Endothelial cell of umbilical vein (primary cell): ENCODE data around the gene MEGF10. TPM values are rescaled to one million over a fixed set of nuclear protein-coding genes. Genes with fewer than 3 reads are reported as not detected.

Experiments
- BruUV-seq: library from RNA; stranded (reverse); fragments of 400-500 nt; replicated peaks from 2 replicates; lab custom pipeline; 2021; lab: Mats Ljungman, UMichigan
- CTCF ChIA-PET: fragments of 300-600, 350-600 bp; sonication (Branson Sonifier 250); formaldehyde crosslinking; loops from one replicate; lab custom pipeline; 2021; ENCODE audit warnings: antibody characterized with exemption, inconsistent platforms; lab: Charles Lee
- POLR2A ChIA-PET: fragments of 300-600, 350-600 bp; sonication (Branson Sonifier 250); formaldehyde crosslinking; loops from one replicate; lab custom pipeline; 2021; ENCODE audit warnings: antibody characterized with exemption, inconsistent platforms; lab: Charles Lee
- DNase-seq: peaks from one replicate; pipeline ENCODE4 v3.0.0-alpha.2; 2011; ENCODE audit warnings: low read depth, low spot score
- FAIRE-seq: peaks from 2 replicates; lab custom pipeline; 2011; peaks lifted over from hg19 to GRCh38; lab: Jason Lieb, UNC
- H2AFZ ChIP-seq: 2 replicates; pipeline ENCODE4 v1.6.0; 2012; ENCODE audit warnings: low read depth, low read length, control low read depth, inconsistent platforms
- H3K27ac ChIP-seq: 2 replicates; pipeline ENCODE4 v1.5.1; 2011; ENCODE audit warnings: low read depth, mild to moderate bottlenecking, control low read depth, low read length, moderate library complexity; ENCODE audit not compliant: insufficient read depth
- H3K27me3 ChIP-seq, 2 experiments: 2 replicates each; pipeline versions ENCODE4 v1.6.0 to v1.6.1; 2011; ENCODE audit warnings: low read length in 2 of 2, mixed read lengths in 1 of 2; ENCODE audit not compliant: control insufficient read depth in 2 of 2, insufficient read depth in 2 of 2
- H3K36me3 ChIP-seq, 2 experiments: 2 replicates in 1 of 2; 3 replicates in 1 of 2; pipeline ENCODE4 v1.5.1; 2011; ENCODE audit warnings: low read length in 2 of 2, mild to moderate bottlenecking in 1 of 2, moderate library complexity in 1 of 2; ENCODE audit not compliant: control insufficient read depth in 2 of 2, insufficient read depth in 2 of 2; ENCODE audit errors: extremely low read depth in 1 of 2
- H3K4me1 ChIP-seq: 3 replicates; pipeline ENCODE4 v1.5.1; 2011; ENCODE audit warnings: mild to moderate bottlenecking, low read length; ENCODE audit not compliant: control insufficient read depth, insufficient read depth; ENCODE audit errors: extremely low read depth
- H3K4me2 ChIP-seq: 2 replicates; pipeline ENCODE4 v1.6.1; 2011; ENCODE audit warnings: low read length, control low read depth, mixed read lengths; ENCODE audit not compliant: insufficient read depth
- H3K4me3 ChIP-seq, 3 experiments: fragments of 200-600 bp in 1 of 3; sonication (generic), shearing (Covaris generic) in 1 of 3; replicated peaks in 1 of 3; 2 replicates each; pipeline ENCODE4 v1.5.1; 2011 to 2016; ENCODE audit warnings: control low read depth in 3 of 3, low read length in 3 of 3, mild to moderate bottlenecking in 2 of 3, inconsistent platforms in 1 of 3, low read depth in 1 of 3, moderate library complexity in 1 of 3; ENCODE audit not compliant: insufficient read depth in 1 of 3
- H3K79me2 ChIP-seq: 2 replicates; pipeline ENCODE4 v1.6.0; 2012; ENCODE audit warnings: low read length, inconsistent platforms; ENCODE audit not compliant: control insufficient read depth, insufficient read depth
- H3K9ac ChIP-seq: replicated peaks from 2 replicates; pipeline ENCODE3; 2011; ENCODE audit warnings: low read length, control low read depth; ENCODE audit not compliant: insufficient read depth; ENCODE audit errors: extremely low read depth
- H3K9me1 ChIP-seq: replicated peaks from 3 replicates; pipeline ENCODE4 v1.6.0; 2011; ENCODE audit warnings: mild to moderate bottlenecking, low read length; ENCODE audit not compliant: control insufficient read depth, insufficient read depth; ENCODE audit errors: extremely low read depth
- H3K9me3 ChIP-seq: replicated peaks from 2 replicates; pipeline ENCODE4 v1.5.1; 2012; ENCODE audit warnings: low read length, inconsistent platforms; ENCODE audit not compliant: control insufficient read depth, insufficient read depth
- H4K20me1 ChIP-seq: replicated peaks from 2 replicates; pipeline ENCODE3; 2011; ENCODE audit warnings: mild to moderate bottlenecking, low read length; ENCODE audit not compliant: control insufficient read depth, insufficient read depth; ENCODE audit errors: extremely low read depth
- EZH2 ChIP-seq: IDR thresholded peaks from 2 replicates; pipeline ENCODE4 v1.6.1; 2012; ENCODE audit warnings: borderline replicate concordance, low read depth, mild to moderate bottlenecking, moderate library complexity, low read length, inconsistent platforms; ENCODE audit not compliant: severe bottlenecking
- FOS ChIP-seq: IDR thresholded peaks from 2 replicates; pipeline ENCODE4 v1.6.1; 2011; ENCODE audit warnings: mild to moderate bottlenecking, low read length, moderate library complexity, borderline replicate concordance; ENCODE audit not compliant: insufficient read depth
- GATA2 ChIP-seq: IDR thresholded peaks from 2 replicates; pipeline ENCODE4 v1.7.0; 2011; ENCODE audit warnings: low read depth, mild to moderate bottlenecking, moderate library complexity, mixed read lengths, low read length; ENCODE audit not compliant: insufficient read length, insufficient read depth
- JUN ChIP-seq: IDR thresholded peaks from 2 replicates; pipeline ENCODE4 v1.6.1; 2011; ENCODE audit warnings: borderline replicate concordance, low read depth; ENCODE audit not compliant: insufficient read length, insufficient read depth
- MYC ChIP-seq: IDR thresholded peaks from one replicate; pipeline ENCODE4 v1.6.1; 2011; ENCODE audit warnings: mild to moderate bottlenecking, low read depth, low read length
- POLR2A ChIP-seq: IDR thresholded peaks from 2 replicates; pipeline ENCODE4 v1.6.1; 2012; ENCODE audit warnings: low read depth, mild to moderate bottlenecking, control low read depth, low read length
- POLR2AphosphoS5 ChIP-seq: IDR thresholded peaks from 2 replicates; pipeline ENCODE4 v1.6.1; 2012; ENCODE audit warnings: low read depth, mild to moderate bottlenecking, control low read depth, low read length, moderate library complexity; ENCODE audit not compliant: insufficient read depth
- dilution Hi-C: fragments of 300-500 bp; cut with MboI; formaldehyde crosslinking; loops from one replicate; pipeline ENCODE4 v1.15.0; 2019; ENCODE audit warnings: low sequenced_read_pairs; ENCODE audit not compliant: extremely low pct_ligation_motif_present
- intact Hi-C: fragments of 100-400 bp; cut with micrococcal nuclease; formaldehyde crosslinking; loops from one replicate; pipeline ENCODE4 v1.10.0; 2022
- polyA plus RNA-seq, 4 experiments: library from polyadenylated mRNA; depleted of rRNA in 3 of 4; stranded (reverse) in 3 of 4; unstranded in 1 of 4; fragments of >200 nt; gene quantifications; 2 replicates each; pipeline versions ENCODE4 v1.2.1 to v1.2.3, GENCODE V29; 2011 to 2012; ENCODE audit warnings: missing spikeins in 1 of 4
- total RNA-seq: library from RNA; stranded (reverse); gene quantifications from 2 replicates; pipeline ENCODE4 v1.2.3, GENCODE V29; 2021
- TF ChIP-seq, protein P1 (sequence below), 2 donors: IDR thresholded peaks; 1 replicate in 1 of 2; 2 replicates in 1 of 2; pipeline ENCODE4 v1.5.1; 2011; ENCODE audit warnings: low read length in 2 of 2, mild to moderate bottlenecking in 2 of 2, moderate library complexity in 2 of 2, control low read depth in 1 of 2, inconsistent platforms in 1 of 2, low read depth in 1 of 2; ENCODE audit not compliant: insufficient read depth in 1 of 2; ENCODE audit errors: extremely low read depth in 1 of 2
- TF ChIP-seq, protein P2 (sequence below): IDR thresholded peaks from 2 replicates; pipeline ENCODE4 v1.6.1; 2011; ENCODE audit not compliant: insufficient read depth, insufficient read length

The MEGF10 gene
- total and polyA plus RNA-seq, 2 donors (not counting 3 experiments of a cell fraction or from before 2014, with no cell fraction given) = 0.30 to 1.00 TPM

DNA sequence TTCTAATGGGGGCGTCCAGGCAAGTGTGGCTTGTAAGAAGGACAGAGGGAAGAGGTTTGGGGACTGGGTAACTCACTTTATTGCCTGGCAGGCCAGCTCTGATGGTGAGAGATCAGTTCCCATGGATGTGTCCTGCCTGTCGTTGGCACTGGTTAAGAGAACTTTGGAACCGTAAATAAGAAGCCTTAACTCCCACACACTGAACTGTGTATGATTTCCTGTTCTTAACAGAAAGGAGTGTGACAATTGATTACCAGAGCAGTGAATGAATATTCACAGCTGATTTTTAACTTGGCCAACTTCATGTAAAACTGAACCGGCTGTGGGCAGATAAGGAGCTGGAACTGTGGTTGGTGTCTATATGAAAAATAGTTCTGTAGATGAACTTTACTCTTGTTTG, 63.2 kb downstream of the MEGF10 start:
- Histone ChIP-seq H3K4me1 (peaks cover 8% of the 10 kb centered on the region), H3K4me2 (no peak overlapping the region), H3K27ac (no peak overlapping the region), H3K79me2 (no peaks in the 10 kb centered on the region), H3K36me3 (no peaks in the 10 kb centered on the region), H3K9ac (no peak overlapping the region), H3K4me3 (no peak overlapping the region), H3K9me1 (no peaks in the 10 kb centered on the region), H2AFZ (no peak overlapping the region), H3K9me3 (no peaks in the 10 kb centered on the region), H4K20me1 (no peaks in the 10 kb centered on the region), H3K27me3 (peaks cover 3 to 10% of the 10 kb centered on the region in 2 experiments)
- DNase-seq (no peak), FAIRE-seq (no peak)
- CTCF ChIA-PET = interaction anchor here (1.3 kb wide), 1 partner anchor 11 kb away, joined by 3 read pairs; no protein-coding TSS in a partner anchor
- TF ChIP-seq POLR2AphosphoS5 (no peak), MYC (no peak), EZH2 (no peak), POLR2A (no peak), GATA2 (no peak), FOS (no peak), JUN (no peak)
- TF ChIP-seq, protein P1, sequence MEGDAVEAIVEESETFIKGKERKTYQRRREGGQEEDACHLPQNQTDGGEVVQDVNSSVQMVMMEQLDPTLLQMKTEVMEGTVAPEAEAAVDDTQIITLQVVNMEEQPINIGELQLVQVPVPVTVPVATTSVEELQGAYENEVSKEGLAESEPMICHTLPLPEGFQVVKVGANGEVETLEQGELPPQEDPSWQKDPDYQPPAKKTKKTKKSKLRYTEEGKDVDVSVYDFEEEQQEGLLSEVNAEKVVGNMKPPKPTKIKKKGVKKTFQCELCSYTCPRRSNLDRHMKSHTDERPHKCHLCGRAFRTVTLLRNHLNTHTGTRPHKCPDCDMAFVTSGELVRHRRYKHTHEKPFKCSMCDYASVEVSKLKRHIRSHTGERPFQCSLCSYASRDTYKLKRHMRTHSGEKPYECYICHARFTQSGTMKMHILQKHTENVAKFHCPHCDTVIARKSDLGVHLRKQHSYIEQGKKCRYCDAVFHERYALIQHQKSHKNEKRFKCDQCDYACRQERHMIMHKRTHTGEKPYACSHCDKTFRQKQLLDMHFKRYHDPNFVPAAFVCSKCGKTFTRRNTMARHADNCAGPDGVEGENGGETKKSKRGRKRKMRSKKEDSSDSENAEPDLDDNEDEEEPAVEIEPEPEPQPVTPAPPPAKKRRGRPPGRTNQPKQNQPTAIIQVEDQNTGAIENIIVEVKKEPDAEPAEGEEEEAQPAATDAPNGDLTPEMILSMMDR (IDR thresholded peaks at IDR 0.05; ENCODE audit: extremely low read depth in 1 of 2, insufficient read depth in 1 of 2, low read depth in 1 of 2, low read length in 2 of 2) = no peak
- TF ChIP-seq, protein P2, sequence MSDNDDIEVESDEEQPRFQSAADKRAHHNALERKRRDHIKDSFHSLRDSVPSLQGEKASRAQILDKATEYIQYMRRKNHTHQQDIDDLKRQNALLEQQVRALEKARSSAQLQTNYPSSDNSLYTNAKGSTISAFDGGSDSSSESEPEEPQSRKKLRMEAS = no peak
- BruUV-seq = no TSS peak
- intact Hi-C loops = no loop called here
- POLR2A ChIA-PET = interaction anchor here (0.8 kb wide), 1 partner anchor 20 kb away, joined by 3 read pairs; no protein-coding TSS in a partner anchor
- dilution Hi-C loops = no loop called here
